ENCODE data around the gene DTD1.

DTD1 gene

GRCh38 chr20:18662279-18663040, 74.6 kb downstream of the DTD1 start:
- DNase-seq (ENCODE audit: low read depth in 2 of 2) = no peak

GRCh38 chr20:18663932-18664331, 76.1 kb downstream of the DTD1 start:
- no peak for DNase-seq (ENCODE audit: low read depth in 2 of 2)

GRCh38 chr20:18665135-18665534, 77.3 kb downstream of the DTD1 start:
- DNase-seq (ENCODE audit: low read depth in 2 of 2) = no peak

GRCh38 chr20:18666803-18667415, 79.1 kb downstream of the DTD1 start:
- no peak for DNase-seq (ENCODE audit: low read depth in 2 of 2)

- no peak for DNase-seq (ENCODE audit: low read depth in 2 of 2)
Measured at GRCh38 chr20:18669241-18670019, 81.6 kb downstream of the DTD1 start.

- DNase-seq (ENCODE audit: low read depth in 2 of 2) = no peak
Measured at GRCh38 chr20:18671203-18671710, 83.4 kb downstream of the DTD1 start.

- DNase-seq (ENCODE audit: low read depth in 2 of 2) = no peak
Measured at GRCh38 chr20:18672834-18673233, 85.0 kb downstream of the DTD1 start.

GRCh38 chr20:18676396-18676795, 88.5 kb downstream of the DTD1 start:
- DNase-seq (ENCODE audit: low read depth in 2 of 2) = no peak

- DNase-seq (ENCODE audit: low read depth in 2 of 2) = no peak
Measured at GRCh38 chr20:18677126-18677525, 89.3 kb downstream of the DTD1 start.

- DNase-seq (ENCODE audit: low read depth in 2 of 2) = no peak
Measured at GRCh38 chr20:18678549-18679419, 90.9 kb downstream of the DTD1 start.

- DNase-seq (ENCODE audit: low read depth in 2 of 2) = no peak
Measured at GRCh38 chr20:18683839-18684238, 96.0 kb downstream of the DTD1 start.

- DNase-seq (ENCODE audit: low read depth in 2 of 2) = no peak
Measured at GRCh38 chr20:18684775-18685174, 96.9 kb downstream of the DTD1 start.

- no peak for DNase-seq (ENCODE audit: low read depth in 2 of 2)
Measured at GRCh38 chr20:18685406-18685805, 97.6 kb downstream of the DTD1 start.

GRCh38 chr20:18686696-18687095, 98.8 kb downstream of the DTD1 start:
- DNase-seq (ENCODE audit: low read depth in 2 of 2) = no peak

GRCh38 chr20:18688676-18689075, 100.8 kb downstream of the DTD1 start:
- DNase-seq (ENCODE audit: low read depth in 2 of 2) = no peak

- DNase-seq (ENCODE audit: low read depth in 2 of 2) = no peak
Measured at GRCh38 chr20:18689557-18689956, 101.7 kb downstream of the DTD1 start.

GRCh38 chr20:18692447-18692846, 104.6 kb downstream of the DTD1 start:
- DNase-seq (ENCODE audit: low read depth in 2 of 2) = no peak

GRCh38 chr20:18694071-18694470, 106.2 kb downstream of the DTD1 start:
- DNase-seq (ENCODE audit: low read depth in 2 of 2) = no peak

- DNase-seq (ENCODE audit: low read depth in 2 of 2) = no peak
Measured at GRCh38 chr20:18695175-18695574, 107.3 kb downstream of the DTD1 start.

- DNase-seq (ENCODE audit: low read depth in 2 of 2) = no peak
Measured at GRCh38 chr20:18698735-18699380, 111.0 kb downstream of the DTD1 start.

GRCh38 chr20:18701969-18702368, 114.1 kb downstream of the DTD1 start:
- DNase-seq (ENCODE audit: low read depth in 2 of 2) = no peak

Data from stimulated activated CD8-positive, alpha-beta memory T cell treated with anti-CD3 and anti-CD28 coated beads, Interleukin-2, amount 100 ng/mL, for 48 hours (primary cell).